ENCODE measurements around the gene SLC24A3.

Gene SLC24A3

DNA sequence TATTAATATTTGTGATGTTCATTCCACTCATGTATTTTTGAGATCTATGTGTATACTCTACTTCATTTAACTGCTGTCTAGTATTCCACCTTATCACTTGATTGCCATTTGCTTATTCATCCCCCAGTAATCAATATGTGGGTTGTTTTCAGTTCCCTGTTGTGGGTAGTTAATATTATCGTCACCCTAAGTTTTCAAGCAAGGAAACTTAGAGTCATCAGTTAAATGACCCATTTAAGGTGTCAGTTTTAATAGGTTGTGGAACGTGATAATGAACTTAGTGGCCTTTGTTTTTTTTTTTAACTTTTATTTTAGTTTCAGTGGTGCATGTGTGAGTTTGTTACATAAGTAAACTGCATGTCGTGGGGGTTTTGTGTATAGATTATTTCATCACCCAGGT, 90.3 kb downstream of the SLC24A3 start:
- no peak for DNase-seq (ENCODE audit: low read depth in 2 of 2)

DNA sequence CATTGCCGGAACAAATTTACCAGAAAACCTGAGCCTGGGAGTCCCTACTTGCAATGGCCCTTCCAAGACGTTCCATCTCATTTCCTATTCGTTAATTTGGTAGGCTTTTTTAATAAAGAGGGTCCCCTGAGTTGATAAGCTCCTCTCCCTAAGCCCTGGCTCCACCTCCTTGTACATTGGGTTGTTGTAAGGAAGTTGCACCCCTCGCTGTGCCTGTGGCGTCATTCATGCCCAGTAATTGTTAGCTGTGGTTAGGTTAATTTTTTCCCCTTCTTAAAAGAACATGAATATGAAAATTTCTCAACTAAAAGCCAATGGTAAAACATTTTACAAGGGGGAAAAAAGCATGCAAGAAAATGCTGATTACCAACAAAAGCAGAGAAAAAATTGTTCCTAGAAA, 91.9 kb downstream of the SLC24A3 start:
- no peak for DNase-seq (ENCODE audit: low read depth in 2 of 2)

DNA sequence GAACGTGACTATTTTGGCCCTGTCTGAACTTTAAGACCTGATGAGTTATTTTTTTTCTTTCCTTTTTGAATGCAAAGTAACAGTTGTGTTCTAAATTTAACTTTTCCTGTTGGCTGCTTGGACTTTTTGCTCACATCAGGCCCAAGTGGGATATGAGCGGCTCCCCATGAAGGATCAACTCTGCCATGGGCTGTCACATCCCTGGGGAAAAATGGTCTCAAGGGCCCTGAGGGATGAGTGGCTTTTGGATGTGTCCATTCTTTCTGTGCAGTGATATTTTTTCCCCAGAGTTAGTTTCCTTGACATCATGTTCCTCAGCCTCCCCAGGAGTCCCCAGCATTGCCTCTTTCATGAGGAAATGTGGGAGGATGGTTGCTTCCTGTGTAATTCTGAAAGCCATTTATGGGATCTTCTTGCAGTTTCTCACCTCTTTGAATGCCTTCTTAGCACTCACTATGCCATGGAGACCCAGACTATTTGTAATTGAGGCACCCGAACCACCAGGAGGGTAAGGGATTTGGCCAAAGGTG, 92.5 kb downstream of the SLC24A3 start:
- DNase-seq (ENCODE audit: low read depth in 2 of 2), result no peak

DNA sequence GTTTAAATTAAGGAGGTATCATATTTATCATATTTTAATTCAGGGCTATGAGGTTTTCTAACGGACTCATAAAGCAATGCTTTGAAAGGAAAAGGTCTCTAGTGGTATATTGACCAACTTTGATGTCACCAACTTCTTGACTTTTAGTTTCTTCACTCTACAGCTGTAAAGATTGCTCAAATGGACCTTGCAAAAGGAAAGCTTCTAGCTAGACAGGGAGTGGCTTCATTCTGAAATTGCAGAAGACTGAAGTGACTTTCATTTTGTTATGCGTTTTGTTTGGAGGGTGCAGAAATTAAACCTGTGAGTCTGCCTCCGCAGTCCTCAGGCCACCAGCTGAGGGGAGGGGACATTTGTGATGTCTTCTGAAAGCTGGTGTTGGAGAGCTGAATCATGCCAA, 95.7 kb downstream of the SLC24A3 start:
- no peak for DNase-seq (ENCODE audit: low read depth in 2 of 2)

DNA sequence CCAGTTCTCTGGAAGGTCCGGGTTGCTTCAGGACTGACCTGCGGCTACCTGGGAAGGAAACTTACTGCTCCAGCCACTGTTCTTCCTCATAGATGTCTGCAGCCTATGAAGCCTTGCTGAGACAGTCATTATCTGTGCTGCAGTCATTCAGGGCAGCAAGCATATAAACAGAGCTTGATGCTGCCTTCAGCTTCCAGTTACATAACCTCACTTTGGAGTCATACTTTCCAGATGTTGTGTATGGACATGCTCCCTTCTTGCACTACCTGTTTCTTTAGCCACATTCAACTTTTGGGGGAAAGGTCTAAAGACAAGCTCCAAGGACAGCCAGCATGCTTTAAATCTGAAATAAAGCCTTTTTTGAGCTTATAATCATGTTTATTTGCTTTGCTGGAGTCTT, 98.1 kb downstream of the SLC24A3 start:
- DNase-seq (ENCODE audit: low read depth in 2 of 2), result no peak

DNA sequence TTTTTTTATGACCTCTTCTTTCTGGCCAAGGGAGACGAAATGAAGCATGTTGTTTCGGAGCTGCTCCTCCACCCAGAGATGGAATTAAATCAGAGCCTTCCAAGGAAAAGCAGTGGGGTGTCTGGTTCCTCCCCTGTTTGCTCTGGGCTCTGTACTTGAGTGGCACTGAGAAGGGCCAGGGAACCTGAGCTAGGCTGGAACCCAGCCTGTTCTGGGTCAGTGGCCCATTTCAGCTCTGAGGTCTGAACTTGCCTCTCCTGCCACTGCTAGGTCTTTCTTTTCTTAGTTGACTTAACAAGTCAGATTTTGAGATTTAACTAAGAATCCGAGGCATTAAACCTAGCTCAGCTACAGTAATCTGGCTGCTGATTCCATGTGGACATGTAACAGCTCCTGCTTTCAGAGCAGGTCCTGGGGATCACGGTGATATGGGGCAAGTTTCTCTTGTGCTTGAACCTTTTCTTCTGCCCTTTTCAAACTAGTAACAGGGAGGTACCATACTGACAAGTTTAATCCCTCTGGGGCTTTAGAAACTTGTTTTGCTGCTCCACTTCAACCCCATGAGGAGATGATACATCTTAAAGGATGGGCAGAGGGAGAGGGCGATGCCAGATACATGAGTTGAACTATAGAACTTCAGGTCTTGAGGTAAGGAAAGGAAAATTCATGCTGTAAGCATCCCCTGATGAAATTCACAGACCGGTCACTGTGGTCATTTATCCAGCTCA, 101.1 kb downstream of the SLC24A3 start:
- DNase-seq (ENCODE audit: low read depth in 2 of 2), result no peak

DNA sequence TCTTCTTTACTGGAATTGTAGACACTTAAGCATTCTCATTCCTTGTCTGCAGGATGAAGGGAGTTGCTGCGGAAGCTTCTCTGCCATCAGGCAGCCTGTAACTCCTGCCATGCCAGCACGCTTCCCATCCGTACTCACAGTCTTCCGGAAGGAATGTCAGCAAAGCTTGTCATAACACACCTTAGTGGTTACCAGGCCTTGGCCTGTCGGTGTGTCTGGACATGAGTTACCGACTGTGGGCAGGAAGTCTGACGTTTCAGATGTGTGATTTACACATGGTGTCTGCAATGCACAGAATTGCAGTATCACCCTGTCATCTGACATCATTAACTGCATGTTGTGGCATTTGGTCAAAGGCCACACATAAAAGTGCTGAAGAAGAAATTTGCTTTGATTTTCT, 102.2 kb downstream of the SLC24A3 start:
- no peak for DNase-seq (ENCODE audit: low read depth in 2 of 2)

DNA sequence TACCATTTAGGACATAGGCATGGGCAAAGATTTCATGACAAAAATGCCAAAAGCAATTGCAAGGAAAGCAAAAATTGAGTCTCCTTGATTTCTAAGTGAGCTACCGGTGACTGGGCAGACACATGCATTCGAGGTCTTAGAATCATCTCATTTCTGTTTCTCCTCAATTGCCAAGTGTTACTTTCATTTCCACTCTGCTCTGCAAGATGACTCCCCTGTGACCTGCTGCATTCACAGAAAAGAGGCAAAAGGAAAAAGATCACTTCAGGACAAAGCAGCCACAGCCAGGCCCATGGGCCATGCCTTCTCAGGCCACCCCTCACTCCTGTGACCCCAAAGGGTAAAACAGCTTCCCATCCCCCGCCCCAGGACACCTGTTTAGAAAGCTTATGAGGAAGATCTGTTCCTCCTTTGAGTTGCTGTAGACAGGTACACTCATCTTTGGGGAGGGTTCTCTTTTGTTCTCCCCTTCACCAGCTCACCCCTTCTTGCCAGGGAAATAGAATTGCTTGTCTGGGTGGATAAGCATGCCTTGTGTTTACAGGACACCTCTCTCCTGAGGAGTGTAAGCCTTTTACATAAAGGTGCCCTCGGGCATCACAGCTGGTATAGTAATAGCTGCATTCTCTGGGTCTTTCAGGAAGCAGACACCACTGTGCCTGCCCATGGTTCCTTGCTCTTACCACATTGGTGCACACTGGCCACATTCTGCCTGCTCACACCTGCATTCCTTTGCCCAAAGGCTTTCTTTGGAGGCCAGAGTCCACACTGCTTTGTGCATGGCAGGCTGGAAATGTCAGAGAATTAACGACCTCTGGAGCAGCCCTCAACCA, 105.0 kb downstream of the SLC24A3 start:
- DNase-seq (ENCODE audit: low read depth in 2 of 2), result no peak

DNA sequence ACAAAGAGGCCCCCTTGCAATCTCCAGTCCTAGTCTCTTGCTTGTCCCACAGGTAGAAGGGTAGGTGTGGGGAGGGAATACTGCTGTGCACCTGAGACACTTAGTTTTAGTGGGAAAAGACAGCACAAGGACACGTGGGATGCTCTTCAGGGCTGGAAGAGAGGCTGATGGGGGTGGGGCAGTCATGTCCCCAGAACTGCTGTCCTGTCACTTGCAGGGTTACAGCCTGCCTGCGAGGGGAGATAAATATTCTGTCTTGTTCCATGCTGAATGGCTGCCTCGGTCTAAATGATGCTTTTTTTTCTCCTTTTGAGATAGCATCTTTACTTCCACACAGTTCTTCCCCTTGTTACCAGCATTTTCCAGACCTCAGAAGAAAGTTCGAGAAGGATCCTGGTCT, 106.2 kb downstream of the SLC24A3 start:
- DNase-seq (ENCODE audit: low read depth in 2 of 2), result no peak

DNA sequence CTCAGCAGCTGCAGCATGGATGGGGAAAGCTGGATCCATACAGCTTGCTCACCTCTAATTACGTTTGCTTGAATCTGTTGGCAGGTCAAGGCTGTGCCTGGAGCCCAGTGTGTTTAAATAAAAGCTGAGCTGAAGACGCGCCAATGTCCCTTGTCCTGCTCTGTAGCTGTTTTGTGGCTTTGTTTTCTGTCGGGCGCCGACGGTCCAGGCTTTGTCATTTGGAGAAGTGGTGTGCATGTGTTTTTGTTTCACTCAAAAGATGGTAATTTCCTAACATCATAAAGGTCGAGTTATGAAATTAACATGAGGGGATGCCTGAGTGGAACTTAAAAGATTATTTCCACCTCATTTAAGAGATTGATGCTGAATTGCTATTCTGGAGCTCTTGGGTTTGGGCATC, 107.6 kb downstream of the SLC24A3 start:
- DNase-seq (ENCODE audit: low read depth in 2 of 2), result no peak

DNA sequence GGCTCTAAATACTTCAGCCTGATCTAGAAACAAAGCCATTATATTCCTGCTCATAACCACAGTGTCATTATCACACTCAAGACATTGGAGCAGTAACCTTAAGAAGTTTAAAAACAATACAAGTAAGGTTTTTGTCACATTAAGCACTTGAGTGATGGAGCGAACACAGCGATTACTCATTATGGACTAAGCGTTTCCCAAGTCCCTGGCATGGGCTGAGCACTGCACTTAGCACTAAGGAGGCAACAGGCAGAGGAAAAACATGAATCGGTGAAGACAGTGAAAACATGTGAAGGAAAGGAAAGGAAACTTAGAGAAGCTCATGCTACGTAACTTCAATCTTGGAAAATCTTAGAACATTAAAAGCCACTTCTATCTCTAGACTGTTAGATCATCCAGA, 108.7 kb downstream of the SLC24A3 start:
- no peak for DNase-seq (ENCODE audit: low read depth in 2 of 2)

DNA sequence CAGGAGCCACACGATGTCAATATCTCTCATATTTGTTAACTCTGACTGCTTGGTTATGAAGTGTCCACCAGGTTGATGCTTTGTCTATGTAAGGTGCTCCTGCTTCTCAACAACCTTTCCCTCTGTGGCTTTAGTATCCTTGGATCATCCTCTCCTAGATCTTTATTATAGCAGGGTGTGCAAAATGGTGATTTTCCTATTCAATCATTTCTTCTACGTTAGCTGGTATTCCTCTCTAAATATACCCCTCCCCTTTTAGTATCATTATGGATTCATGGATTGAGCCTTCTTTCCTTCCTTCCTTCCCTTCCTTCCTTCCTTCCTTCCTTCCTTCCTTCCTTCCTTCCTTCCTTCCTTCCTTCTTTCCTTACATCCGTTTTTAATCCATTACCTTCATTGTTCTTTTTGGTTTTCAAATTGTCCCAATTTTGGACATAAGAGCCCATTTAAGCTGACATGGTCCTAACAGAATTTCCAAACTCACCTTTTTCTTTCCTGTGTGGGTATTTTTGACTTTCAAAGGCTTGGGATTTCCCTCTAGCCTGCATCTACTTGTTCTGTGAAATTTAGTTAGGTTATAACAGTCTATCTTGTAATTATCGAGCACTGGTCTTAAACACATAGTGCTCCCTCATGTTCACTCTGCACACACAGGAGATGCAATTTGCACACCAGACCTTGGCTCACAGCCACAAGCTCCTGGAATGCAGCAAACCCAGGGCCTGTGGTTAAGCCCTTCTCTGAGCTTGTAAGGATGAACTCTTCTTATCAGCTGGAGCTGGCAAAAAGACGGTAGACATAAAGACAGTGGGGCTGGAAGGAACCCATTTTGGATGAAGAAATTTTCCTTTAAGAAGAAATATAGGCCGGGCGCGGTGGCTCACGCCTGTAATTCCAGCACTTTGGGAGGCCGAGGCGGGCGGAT, 109.9 kb downstream of the SLC24A3 start:
- DNase-seq (ENCODE audit: low read depth in 2 of 2), result no peak

DNA sequence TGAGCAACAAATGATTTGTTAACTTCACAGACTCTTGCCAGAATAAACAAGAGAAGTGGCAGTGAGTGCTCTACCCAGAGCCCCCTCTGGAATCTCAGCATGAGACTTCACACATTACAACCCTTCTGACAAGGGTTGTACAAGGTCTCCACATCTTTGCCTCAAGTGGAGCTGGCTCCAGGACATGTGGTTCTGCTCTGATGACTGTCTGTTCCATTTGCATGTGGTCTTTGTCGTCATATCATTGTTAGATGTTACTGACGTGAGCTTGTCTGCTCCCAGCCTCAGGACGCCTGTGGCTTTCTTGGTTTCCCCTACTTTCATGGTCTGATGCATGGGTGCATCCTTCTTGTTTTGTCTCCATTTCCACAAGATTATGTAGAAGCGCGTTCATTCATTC, 115.0 kb downstream of the SLC24A3 start:
- no peak for DNase-seq (ENCODE audit: low read depth in 2 of 2)

DNA sequence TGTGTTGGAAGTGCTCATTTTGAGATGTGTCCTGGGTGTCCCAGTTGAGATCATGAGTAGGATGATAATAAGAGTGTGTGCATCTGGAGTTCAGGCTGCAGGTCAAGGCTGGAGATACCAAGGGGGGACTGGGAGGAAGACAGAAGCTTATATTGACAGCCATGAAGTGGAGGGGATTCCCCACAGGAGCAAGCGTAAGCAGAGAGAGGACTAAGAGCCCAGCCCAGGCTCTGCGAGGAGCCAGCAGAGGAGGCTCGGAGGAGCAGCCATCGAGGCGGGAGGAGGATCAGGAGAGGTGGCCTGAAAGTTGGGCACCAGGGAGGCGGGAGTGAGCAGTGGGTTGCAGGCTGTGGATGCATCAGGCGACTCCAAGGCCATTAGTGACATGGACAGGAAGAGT, 116.2 kb downstream of the SLC24A3 start:
- no peak for DNase-seq (ENCODE audit: low read depth in 2 of 2)

DNA sequence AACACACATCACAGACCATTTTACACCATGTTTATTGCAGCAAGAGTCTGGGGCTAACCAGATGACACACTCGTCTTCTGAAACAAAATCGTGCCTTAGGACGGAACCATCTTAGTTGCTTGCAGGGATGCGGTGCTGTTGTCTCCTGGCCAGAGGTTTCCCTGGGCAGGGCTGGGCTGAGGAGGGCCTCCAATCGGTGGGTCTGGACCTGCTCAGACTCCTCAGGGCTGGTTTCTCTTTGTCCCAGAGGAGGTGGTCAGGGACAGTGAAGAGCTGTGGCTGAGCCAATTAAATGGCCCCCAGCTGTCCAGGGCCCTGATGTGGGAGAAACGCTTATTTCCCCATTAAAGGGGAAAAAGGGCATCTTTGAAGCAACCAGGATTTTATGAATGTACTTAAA, 117.6 kb downstream of the SLC24A3 start:
- DNase-seq (ENCODE audit: low read depth in 2 of 2), result no peak

DNA sequence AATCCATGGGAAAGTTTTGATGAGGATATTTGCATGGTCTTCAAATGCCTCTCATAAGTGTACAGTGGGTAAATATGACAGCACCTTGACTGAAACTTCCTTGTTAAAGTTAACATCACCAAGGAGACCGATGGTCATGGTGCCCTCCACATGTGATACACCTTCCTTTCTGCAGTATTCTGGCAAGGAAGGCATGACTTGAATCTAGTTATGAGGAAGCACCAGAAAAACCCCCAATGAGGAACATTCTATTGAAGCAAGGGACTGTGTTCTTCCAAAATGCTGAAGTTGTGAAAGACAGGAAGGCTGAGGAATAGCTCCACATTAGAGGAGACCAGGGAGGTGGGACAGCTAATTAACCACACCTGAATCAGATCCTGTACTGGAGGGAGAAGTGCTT, 118.3 kb downstream of the SLC24A3 start:
- no peak for DNase-seq (ENCODE audit: low read depth in 2 of 2)

DNA sequence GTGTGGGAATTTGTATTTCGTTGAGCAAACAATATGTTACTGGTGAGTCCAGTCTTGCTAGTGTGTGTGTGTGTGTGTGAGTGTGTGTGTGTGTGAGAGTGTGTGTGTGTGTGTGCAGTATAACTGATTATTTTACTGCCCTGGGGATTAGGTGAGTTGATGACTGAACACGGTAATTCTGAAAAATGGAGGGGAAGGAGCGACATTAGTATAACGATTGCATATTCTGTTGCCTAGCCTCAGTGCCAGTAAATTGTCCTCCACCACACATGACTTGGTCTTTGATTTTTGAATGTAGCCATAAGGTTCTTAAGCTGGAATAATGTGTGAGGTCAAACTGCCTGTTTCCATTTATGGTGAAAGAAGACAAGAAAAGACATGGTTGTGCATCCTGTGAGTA, 121.1 kb downstream of the SLC24A3 start:
- DNase-seq (ENCODE audit: low read depth in 2 of 2), result no peak

DNA sequence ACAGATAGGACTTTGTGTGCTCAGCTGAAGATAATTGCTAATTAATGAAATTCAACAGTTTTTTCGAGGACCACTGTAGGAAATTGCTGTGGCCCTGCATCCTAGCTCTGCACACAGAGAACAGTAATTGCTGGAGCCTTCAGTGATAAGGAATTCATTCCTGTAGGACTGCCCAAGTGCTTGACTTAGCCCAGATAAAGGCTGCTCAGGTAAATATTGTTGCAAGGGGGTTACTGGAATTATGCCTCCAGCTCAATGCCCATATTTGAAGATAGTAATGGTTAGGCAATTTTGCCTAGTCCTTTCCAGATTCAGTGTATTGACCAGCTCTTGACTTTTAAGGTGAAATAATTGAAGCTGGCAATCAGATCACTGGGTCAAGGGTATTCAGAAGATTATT, 122.9 kb downstream of the SLC24A3 start:
- DNase-seq (ENCODE audit: low read depth in 2 of 2), result no peak

DNA sequence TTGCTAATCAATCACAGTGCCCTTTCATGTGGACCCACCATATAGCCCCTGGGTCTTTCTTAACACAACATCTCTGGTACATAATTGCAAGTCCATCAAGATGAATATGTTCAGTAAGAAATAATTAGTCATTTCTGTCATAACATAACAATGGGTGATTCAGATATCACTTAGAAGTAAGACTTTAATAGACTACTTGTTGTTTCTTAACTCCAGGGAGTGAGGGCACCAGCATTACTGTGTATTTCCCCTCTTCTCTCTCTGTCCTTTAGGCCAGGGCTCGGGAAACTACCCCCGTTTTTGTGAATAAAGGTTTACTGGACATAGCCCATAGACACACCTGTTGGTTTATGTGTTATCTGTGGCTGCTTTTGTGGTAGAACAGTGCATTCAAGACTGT, 123.5 kb downstream of the SLC24A3 start:
- DNase-seq (ENCODE audit: low read depth in 2 of 2), result no peak

DNA sequence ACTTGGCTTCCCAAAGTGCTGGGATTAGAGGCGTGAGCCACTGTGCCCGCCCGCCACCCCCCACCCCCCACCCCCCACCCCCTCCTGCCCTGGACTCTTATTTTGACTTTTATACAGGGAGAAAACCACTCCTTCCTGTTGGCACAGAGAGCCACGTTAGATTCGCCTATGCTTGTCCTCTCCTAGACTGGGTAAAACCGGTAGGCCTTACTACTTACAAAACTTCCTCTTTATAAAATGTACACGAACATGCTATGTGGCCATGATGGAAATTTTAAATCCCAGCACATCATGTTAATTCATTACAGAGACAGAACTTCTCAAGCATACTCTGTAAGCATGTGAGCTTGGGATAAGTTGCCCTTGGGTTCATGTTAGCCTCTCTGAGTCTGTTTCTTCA, 124.2 kb downstream of the SLC24A3 start:
- no peak for DNase-seq (ENCODE audit: low read depth in 2 of 2)

DNA sequence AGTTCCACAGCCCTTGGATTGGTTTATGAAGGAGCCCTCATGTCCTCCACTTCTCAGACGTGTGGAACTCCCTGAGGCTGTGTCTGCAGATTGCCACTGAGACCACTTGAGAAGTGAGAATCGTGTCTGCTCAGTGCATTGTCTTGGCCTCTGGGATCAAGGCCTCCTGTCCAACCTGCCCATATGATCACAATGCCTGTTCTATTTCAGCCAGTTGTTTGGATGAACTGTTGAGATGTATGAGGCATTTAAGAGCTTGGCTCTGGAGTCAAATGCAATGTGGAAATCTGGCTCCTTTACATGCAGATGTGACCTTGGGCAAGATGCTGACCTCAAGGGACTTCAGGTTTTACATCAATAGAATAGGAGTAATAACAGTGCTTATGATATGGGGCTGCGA, 125.9 kb downstream of the SLC24A3 start:
- DNase-seq (ENCODE audit: low read depth in 2 of 2), result no peak

DNA sequence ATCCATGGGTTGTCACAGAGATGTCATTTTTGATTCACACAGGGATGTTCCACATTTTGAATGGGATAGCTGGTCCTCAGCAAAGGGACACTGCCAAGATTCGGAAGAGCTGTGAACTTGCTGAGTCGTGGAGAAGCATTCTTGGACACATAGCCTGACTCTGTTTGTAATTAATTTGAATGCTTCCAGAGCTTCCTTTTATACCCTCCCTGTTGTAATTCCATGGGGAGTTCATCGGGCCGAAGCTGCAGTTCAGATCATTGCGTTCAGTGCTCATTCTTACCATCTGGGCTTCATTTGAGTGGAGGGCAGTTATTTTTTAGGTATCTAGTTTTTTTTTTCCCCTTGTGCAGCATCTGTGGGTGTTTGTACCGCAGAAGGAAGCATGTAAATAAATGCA, 126.5 kb downstream of the SLC24A3 start:
- no peak for DNase-seq (ENCODE audit: low read depth in 2 of 2)
